H54 (cell line): Measurements from ENCODE around the gene LCLAT1.

ENCODE experiments used
- DNase-seq: peaks from one replicate; pipeline ENCODE4 v3.0.0; 2011; ENCODE audit warnings: low spot score, mixed read lengths; ENCODE audit not compliant: insufficient read length
- FAIRE-seq: peaks from 3 replicates; lab custom pipeline; 2011; peaks lifted over from hg19 to GRCh38; lab: Jason Lieb, UNC
- POLR2A ChIP-seq: IDR thresholded peaks from 2 replicates; pipeline ENCODE4 v1.6.1; 2011; ENCODE audit warnings: low read depth, mild to moderate bottlenecking, low read length

LCLAT1 gene

GRCh38 chr2:30434708-30435107, 12.3 kb upstream of the LCLAT1 start:
- no peak for TF ChIP-seq POLR2A
- no peak for DNase-seq
- no peak for FAIRE-seq

GRCh38 chr2:30436859-30437435, 10.1 kb upstream of the LCLAT1 start:
- TF ChIP-seq POLR2A, result no peak
- DNase-seq (no peak), FAIRE-seq (no peak)

GRCh38 chr2:30437809-30438548, 9.1 kb upstream of the LCLAT1 start:
- FAIRE-seq (no peak), DNase-seq (no peak)
- TF ChIP-seq POLR2A, result no peak

DNA sequence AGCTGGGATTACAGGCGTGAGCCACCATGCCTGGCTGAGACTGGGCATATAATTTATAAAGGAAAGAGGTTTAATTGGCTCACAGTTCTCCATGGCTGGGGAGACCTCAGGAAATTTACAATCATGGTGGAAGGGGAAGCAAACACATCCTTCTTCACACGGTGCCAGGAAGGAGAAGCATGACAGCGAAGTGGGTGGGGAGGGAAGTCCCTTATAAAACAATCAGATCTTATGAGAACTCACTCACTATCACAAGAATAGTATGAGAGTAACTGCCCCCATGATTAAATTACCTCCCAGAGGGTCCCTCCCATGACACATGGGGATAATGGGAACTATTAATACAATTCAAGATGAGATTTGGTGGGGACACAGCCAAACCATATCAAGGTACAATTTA, 7.8 kb upstream of the LCLAT1 start:
- DNase-seq (no peak), FAIRE-seq (no peak)
- TF ChIP-seq POLR2A, result no peak

DNA sequence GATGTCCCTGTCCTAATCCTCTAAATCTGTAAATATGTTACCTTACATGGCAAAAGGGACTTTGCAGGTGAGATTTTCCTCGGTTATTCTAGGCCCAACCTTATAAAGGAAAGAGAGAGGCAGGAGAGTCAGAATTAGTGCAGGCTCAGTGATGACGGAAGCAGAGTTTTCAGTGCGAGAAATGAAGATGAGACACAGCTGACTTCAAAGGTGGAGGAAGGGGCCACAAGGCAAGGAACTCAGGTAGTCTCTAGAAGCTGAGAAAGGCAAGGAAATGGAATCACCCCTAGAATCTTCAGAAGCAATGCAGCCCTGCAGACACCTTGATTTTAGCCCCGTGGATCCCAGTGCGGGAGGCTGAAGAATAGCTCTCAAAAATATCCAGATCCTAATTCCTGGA, 7.2 kb upstream of the LCLAT1 start:
- no peak for TF ChIP-seq POLR2A
- DNase-seq (no peak), FAIRE-seq (no peak)

- TF ChIP-seq POLR2A, result no peak
- no peak for FAIRE-seq
- DNase-seq, result no peak
These were observed 6.0 kb upstream of the LCLAT1 start for GRCh38 chr2:30441023-30441422.

- FAIRE-seq (no peak), DNase-seq (no peak)
- TF ChIP-seq POLR2A, result no peak
These were observed 4.0 kb upstream of the LCLAT1 start for GRCh38 chr2:30443081-30443480.

- no peak for DNase-seq
- no peak for TF ChIP-seq POLR2A
- no peak for FAIRE-seq
These were observed 2.8 kb upstream of the LCLAT1 start for GRCh38 chr2:30444273-30444672.

DNA sequence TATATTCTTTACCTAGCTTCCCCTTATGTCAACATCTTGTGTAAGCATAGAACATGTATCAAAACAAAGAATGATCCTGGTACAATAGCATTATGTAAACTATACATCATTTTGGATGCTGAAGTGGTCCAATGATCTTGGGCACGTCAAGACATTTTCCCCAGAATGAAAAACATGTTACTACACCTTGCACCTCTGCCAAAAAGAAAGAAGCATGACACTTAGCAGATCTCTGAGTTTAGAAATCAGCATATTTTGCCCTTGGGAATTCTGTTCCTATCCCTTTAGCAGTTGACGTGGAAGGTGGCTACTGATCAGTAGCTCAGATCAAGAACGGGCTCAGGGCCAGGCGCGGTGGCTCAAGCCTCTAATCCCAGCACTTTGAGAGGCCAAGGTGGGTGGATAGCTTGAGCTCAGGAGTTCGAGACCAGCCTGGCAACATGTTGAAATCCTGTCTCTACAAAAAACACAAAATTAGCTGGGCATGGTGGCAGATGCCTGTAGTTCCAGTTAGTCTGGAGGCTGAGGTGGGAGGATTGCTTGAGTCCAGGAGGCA, 1.7 kb upstream of the LCLAT1 start:
- no peak for TF ChIP-seq POLR2A
- FAIRE-seq, result no peak
- DNase-seq, result no peak

DNA sequence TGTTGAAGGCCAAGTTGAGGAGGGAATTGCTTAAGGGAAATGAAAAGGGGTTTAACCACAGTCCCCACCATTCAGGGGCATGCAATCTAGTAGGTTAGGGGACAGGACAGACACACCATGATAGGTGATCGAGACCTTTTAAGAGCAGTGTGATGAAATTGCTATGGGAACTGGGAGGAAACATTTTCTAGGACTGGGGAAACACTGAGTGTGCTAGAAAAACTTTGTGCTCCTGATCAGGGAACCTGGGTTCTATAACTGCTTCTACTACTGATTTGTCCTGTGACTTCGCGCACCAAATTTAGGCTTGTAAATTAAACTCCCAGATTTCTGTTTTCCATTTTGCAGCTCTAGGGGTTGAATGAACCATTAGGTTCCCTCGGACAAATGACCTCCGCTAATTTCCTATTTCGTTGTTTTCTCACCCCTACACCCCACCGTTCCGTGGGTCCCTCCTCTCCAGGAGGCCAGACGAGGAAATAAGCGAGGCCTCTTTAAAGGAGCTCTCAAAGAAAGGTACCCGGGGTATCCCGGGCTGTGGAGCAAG, 371 bp upstream of the LCLAT1 start:
- DNase-seq, result peak; percentile 9
- no peak for FAIRE-seq
- TF ChIP-seq POLR2A, result no peak

DNA sequence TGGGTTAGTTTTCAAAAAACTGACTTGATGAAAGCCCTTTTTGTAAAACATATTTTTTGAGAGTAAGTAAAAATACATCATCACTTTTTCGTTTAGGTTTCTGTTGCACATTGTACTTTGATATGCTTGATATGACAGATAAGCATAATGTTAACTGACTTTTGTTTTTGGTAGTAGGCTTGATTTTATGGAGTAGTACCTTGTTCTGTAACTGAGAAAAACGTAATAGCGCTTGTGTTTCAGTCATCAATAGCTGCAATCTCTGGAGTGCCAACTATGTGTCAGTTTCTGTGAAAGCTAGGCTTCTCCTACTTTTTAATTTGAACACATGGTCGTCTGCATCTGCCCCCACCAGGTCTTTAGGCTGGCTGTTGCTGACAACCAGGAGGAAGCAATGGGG, 1.3 kb downstream of the LCLAT1 start:
- DNase-seq, result no peak
- FAIRE-seq, result no peak
- no peak for TF ChIP-seq POLR2A

- no peak for FAIRE-seq
- DNase-seq, result no peak
- no peak for TF ChIP-seq POLR2A
These were observed 1.8 kb downstream of the LCLAT1 start for GRCh38 chr2:30448866-30449265.

DNA sequence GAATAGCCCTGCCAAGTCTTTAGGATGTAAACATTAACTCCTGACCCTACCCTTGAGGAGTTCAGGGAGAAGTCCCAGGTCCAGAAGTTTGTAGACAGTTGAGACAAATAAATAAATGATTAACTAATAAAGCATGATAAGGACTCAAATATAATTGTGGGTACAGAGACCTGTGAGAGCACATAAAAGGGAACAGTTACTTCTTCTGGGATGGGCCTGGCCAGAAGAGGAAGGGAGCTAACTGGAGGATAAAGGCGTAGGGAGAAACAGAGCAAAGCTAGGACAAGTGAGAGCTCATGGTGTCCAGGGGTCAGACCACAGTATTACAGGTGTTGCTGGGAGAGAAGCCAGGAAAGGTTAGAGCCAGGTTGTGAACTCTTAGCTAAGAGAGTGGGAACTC, 3.0 kb downstream of the LCLAT1 start:
- no peak for TF ChIP-seq POLR2A
- no peak for FAIRE-seq
- no peak for DNase-seq

DNA sequence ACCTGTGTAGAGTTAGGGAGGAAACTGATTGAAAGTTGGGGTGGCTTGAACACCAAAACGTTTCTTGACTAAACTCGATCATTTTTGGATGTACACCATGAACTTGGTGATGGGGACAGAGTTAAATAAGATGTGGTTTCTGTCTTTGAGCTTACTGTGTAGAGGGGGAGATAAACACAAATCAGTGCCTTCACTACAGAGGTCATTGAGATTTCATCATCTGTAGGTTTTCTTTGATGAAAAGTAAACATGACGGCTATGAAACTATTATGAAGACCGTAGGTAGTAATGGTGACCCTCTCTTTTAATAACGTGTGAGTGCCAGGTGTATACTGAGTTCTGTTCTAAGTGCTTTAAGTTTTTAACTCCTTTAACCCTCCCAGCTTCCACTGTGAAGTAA, 6.5 kb downstream of the LCLAT1 start:
- FAIRE-seq, result no peak

More for the DNA sequence above, 6.5 kb downstream of the LCLAT1 start:
- no peak for TF ChIP-seq POLR2A
- no peak for DNase-seq
